NT2/D1 (cell line): ENCODE measurements around the gene RPA1.

ENCODE experiments used
- DNase-seq: peaks from one replicate; pipeline ENCODE4 v3.0.0-alpha.2; 2011; ENCODE audit warnings: low read depth, low spot score
- H3K27me3 ChIP-seq: 2 replicates; pipeline ENCODE4 v1.6.0; 2011; ENCODE audit warnings: mild to moderate bottlenecking; ENCODE audit not compliant: insufficient read length, insufficient read depth
- H3K36me3 ChIP-seq: 2 replicates; pipeline ENCODE4 v1.6.1; 2011; ENCODE audit warnings: mild to moderate bottlenecking, low read length, mixed read lengths; ENCODE audit not compliant: insufficient read depth, insufficient read length
- H3K4me1 ChIP-seq: 2 replicates; pipeline ENCODE4 v1.5.1; 2011; ENCODE audit not compliant: insufficient read depth, insufficient read length
- H3K4me3 ChIP-seq: 2 replicates; pipeline ENCODE4 v1.5.1; 2011; ENCODE audit warnings: low read depth; ENCODE audit not compliant: insufficient read length
- H3K9ac ChIP-seq: 2 replicates; pipeline ENCODE4 v1.6.0; 2011; ENCODE audit warnings: low read depth; ENCODE audit not compliant: insufficient read length
- H3K9me3 ChIP-seq: 2 replicates; pipeline ENCODE4 v1.5.1; 2011; ENCODE audit warnings: mild to moderate bottlenecking, low read length; ENCODE audit not compliant: insufficient read depth
- SUZ12 ChIP-seq: IDR thresholded peaks from 2 replicates; pipeline ENCODE4 v1.6.1; 2011; ENCODE audit not compliant: insufficient read length, insufficient read depth; ENCODE audit errors: extremely low read depth
- YY1 ChIP-seq: IDR thresholded peaks from 2 replicates; pipeline ENCODE4 v1.6.1; 2011; ENCODE audit not compliant: insufficient read length, insufficient read depth
- ZNF274 ChIP-seq: IDR thresholded peaks from 2 replicates; pipeline ENCODE4 v1.6.1; 2011; ENCODE audit warnings: mild to moderate bottlenecking, low read depth, low read length

The RPA1 gene

GRCh38 chr17:1905190-1905913 is 75.5 kb downstream of the RPA1 start:
- Histone ChIP-seq H3K36me3 (no peaks in the 10 kb centered on the region), H3K4me3 (no peak overlapping the region), H3K9me3 (no peaks in the 10 kb centered on the region), H3K27me3 (peaks cover 14% of the 10 kb centered on the region), H3K4me1 (peaks cover 8% of the 10 kb centered on the region), H3K9ac (no peak overlapping the region)
- DNase-seq: no peak
- TF ChIP-seq YY1 (no peak), SUZ12 (no peak), ZNF274 (no peak)

- peaks cover 14% of the 10 kb centered on the region for H3K27me3 ChIP-seq
Measured at GRCh38 chr17:1906662-1907101, 76.9 kb downstream of the RPA1 start.

GRCh38 chr17:1907216-1907631 is 77.4 kb downstream of the RPA1 start:
- no peaks in the 10 kb centered on the region for H3K36me3 ChIP-seq
- no peak for TF ChIP-seq ZNF274
- no peak for TF ChIP-seq SUZ12
- TF ChIP-seq YY1: no peak
- H3K4me1 ChIP-seq: peaks cover 8% of the 10 kb centered on the region
- no peak for DNase-seq
- H3K9ac ChIP-seq: no peak overlapping the region
- no peak overlapping the region for H3K4me3 ChIP-seq
- H3K27me3 ChIP-seq: peaks cover 14% of the 10 kb centered on the region
- no peaks in the 10 kb centered on the region for H3K9me3 ChIP-seq

More at GRCh38 chr17:1906662-1907101, 76.9 kb downstream of the RPA1 start:
- H3K36me3 ChIP-seq: no peaks in the 10 kb centered on the region
- peaks cover 8% of the 10 kb centered on the region for H3K4me1 ChIP-seq
- DNase-seq: peak; percentile 16
- no peak overlapping the region for H3K9ac ChIP-seq
- H3K9me3 ChIP-seq: no peaks in the 10 kb centered on the region
- H3K4me3 ChIP-seq: no peak overlapping the region
- TF ChIP-seq ZNF274 (no peak), YY1 (no peak), SUZ12 (no peak)

- peak overlapping the region; percentile 57 for H3K9ac ChIP-seq
- no peak for DNase-seq
- no peak for TF ChIP-seq YY1
- TF ChIP-seq ZNF274: no peak
- no peak for TF ChIP-seq SUZ12
- H3K4me1 ChIP-seq: peaks cover 8% of the 10 kb centered on the region
- H3K4me3 ChIP-seq: peak overlapping the region; percentile 32
- H3K27me3 ChIP-seq: peaks cover 14% of the 10 kb centered on the region
- no peaks in the 10 kb centered on the region for H3K9me3 ChIP-seq
- H3K36me3 ChIP-seq: no peaks in the 10 kb centered on the region
Measured at GRCh38 chr17:1907909-1908698, 78.3 kb downstream of the RPA1 start.

- Histone ChIP-seq H3K4me3 (peak overlapping the region; percentile 32), H3K9ac (no peak overlapping the region), H3K9me3 (no peaks in the 10 kb centered on the region), H3K4me1 (peaks cover 8% of the 10 kb centered on the region), H3K27me3 (peaks cover 14% of the 10 kb centered on the region), H3K36me3 (no peaks in the 10 kb centered on the region)
- TF ChIP-seq SUZ12 (no peak), ZNF274 (no peak), YY1 (no peak)
- peak; percentile 44 for DNase-seq
Measured at GRCh38 chr17:1908699-1909309, 79.0 kb downstream of the RPA1 start.

- H3K36me3 ChIP-seq: no peaks in the 10 kb centered on the region
- no peak for DNase-seq
- H3K4me1 ChIP-seq: peaks cover 9% of the 10 kb centered on the region
- H3K4me3 ChIP-seq: no peak overlapping the region
- no peak overlapping the region for H3K9ac ChIP-seq
- no peak for TF ChIP-seq YY1
- peaks cover 14% of the 10 kb centered on the region for H3K27me3 ChIP-seq
- no peaks in the 10 kb centered on the region for H3K9me3 ChIP-seq
Measured at GRCh38 chr17:1909985-1910384, 80.2 kb downstream of the RPA1 start.

- Histone ChIP-seq H3K9ac (no peak overlapping the region), H3K4me3 (no peak overlapping the region), H3K9me3 (no peaks in the 10 kb centered on the region), H3K27me3 (peaks cover 14% of the 10 kb centered on the region), H3K4me1 (peaks cover 10% of the 10 kb centered on the region), H3K36me3 (no peaks in the 10 kb centered on the region)
- TF ChIP-seq SUZ12: no peak
- TF ChIP-seq ZNF274: no peak
- no peak for TF ChIP-seq YY1
- no peak for DNase-seq
Measured at GRCh38 chr17:1912146-1912545, 82.3 kb downstream of the RPA1 start.
